ENCODE measurements around the gene KRTAP12-2.

Gene KRTAP12-2

GRCh38 chr21:44626673-44627143, 40.0 kb downstream of the KRTAP12-2 start, which contains the start of gene KRTAP10-9:
KRTAP10-9 (plus strand) TSS chr21:44627093; CDS start chr21:44627172, 79 bp downstream.
- H3K4me3 ChIP-seq (replicated peaks; ENCODE audit: low read depth, low read length): no peak within 1 kb of the TSS
- DNase-seq (ENCODE audit: extremely low read depth, insufficient read length): no peak
- no peak for TF ChIP-seq CTCF (IDR thresholded peaks at IDR 0.05; ENCODE audit: insufficient read depth, low read length, poor library complexity, severe bottlenecking)

GRCh38 chr21:44626262-44626661, 40.5 kb downstream of the KRTAP12-2 start:
- TF ChIP-seq CTCF (IDR thresholded peaks at IDR 0.05; ENCODE audit: insufficient read depth, low read length, poor library complexity, severe bottlenecking): no peak
- Histone ChIP-seq H3K27me3 (replicated peaks; ENCODE audit: control insufficient read depth, insufficient read depth, low read length) (no peaks in the 10 kb centered on the region), H3K36me3 (ENCODE audit: control insufficient read depth, insufficient read depth, low read length) (no peaks in the 10 kb centered on the region), H3K4me3 (replicated peaks; ENCODE audit: low read depth, low read length) (no peak overlapping the region)
- no peak for DNase-seq (ENCODE audit: extremely low read depth, insufficient read length)

More at GRCh38 chr21:44626673-44627143, 40.0 kb downstream of the KRTAP12-2 start, which contains the start of gene KRTAP10-9:
- H3K27me3 ChIP-seq (replicated peaks; ENCODE audit: control insufficient read depth, insufficient read depth, low read length): no peaks in the 10 kb centered on the region
- no peaks in the 10 kb centered on the region for H3K36me3 ChIP-seq (ENCODE audit: control insufficient read depth, insufficient read depth, low read length)

- no peak for DNase-seq (ENCODE audit: extremely low read depth, insufficient read length)
- Histone ChIP-seq H3K36me3 (ENCODE audit: control insufficient read depth, insufficient read depth, low read length) (no peaks in the 10 kb centered on the region), H3K4me3 (replicated peaks; ENCODE audit: low read depth, low read length) (no peak overlapping the region), H3K27me3 (replicated peaks; ENCODE audit: control insufficient read depth, insufficient read depth, low read length) (no peaks in the 10 kb centered on the region)
- no peak for TF ChIP-seq CTCF (IDR thresholded peaks at IDR 0.05; ENCODE audit: insufficient read depth, low read length, poor library complexity, severe bottlenecking)
These were observed 41.0 kb downstream of the KRTAP12-2 start for GRCh38 chr21:44625756-44626155.

GRCh38 chr21:44623575-44623974, 43.2 kb downstream of the KRTAP12-2 start:
- TF ChIP-seq CTCF (IDR thresholded peaks at IDR 0.05; ENCODE audit: insufficient read depth, low read length, poor library complexity, severe bottlenecking): no peak
- no peak overlapping the region for H3K4me3 ChIP-seq (replicated peaks; ENCODE audit: low read depth, low read length)
- H3K27me3 ChIP-seq (replicated peaks; ENCODE audit: control insufficient read depth, insufficient read depth, low read length): no peaks in the 10 kb centered on the region
- no peaks in the 10 kb centered on the region for H3K36me3 ChIP-seq (ENCODE audit: control insufficient read depth, insufficient read depth, low read length)
- no peak for DNase-seq (ENCODE audit: extremely low read depth, insufficient read length)

- Histone ChIP-seq H3K27me3 (replicated peaks; ENCODE audit: control insufficient read depth, insufficient read depth, low read length) (no peaks in the 10 kb centered on the region), H3K4me3 (replicated peaks; ENCODE audit: low read depth, low read length) (no peak overlapping the region), H3K36me3 (ENCODE audit: control insufficient read depth, insufficient read depth, low read length) (no peaks in the 10 kb centered on the region)
- DNase-seq (ENCODE audit: extremely low read depth, insufficient read length): no peak
- no peak for TF ChIP-seq CTCF (IDR thresholded peaks at IDR 0.05; ENCODE audit: insufficient read depth, low read length, poor library complexity, severe bottlenecking)
These were observed 46.8 kb downstream of the KRTAP12-2 start for GRCh38 chr21:44619886-44620285.

GRCh38 chr21:44618909-44619308, 47.8 kb downstream of the KRTAP12-2 start:
- Histone ChIP-seq H3K4me3 (replicated peaks; ENCODE audit: low read depth, low read length) (no peak overlapping the region), H3K27me3 (replicated peaks; ENCODE audit: control insufficient read depth, insufficient read depth, low read length) (no peaks in the 10 kb centered on the region), H3K36me3 (ENCODE audit: control insufficient read depth, insufficient read depth, low read length) (no peaks in the 10 kb centered on the region)
- TF ChIP-seq CTCF (IDR thresholded peaks at IDR 0.05; ENCODE audit: insufficient read depth, low read length, poor library complexity, severe bottlenecking): no peak
- no peak for DNase-seq (ENCODE audit: extremely low read depth, insufficient read length)

Data from GM06990 (cell line).